SHP77 treated with DMSO at 0.1 percent for 48 hours (cell line): ENCODE results near the gene GOLGA3.
"Not testable (repeated sequence)": the region's sequence is repeated elsewhere in the genome, so short reads cannot be mapped to it uniquely, and the experiment has no call there.

Experiments
- DNase-seq: peaks from one replicate; lab custom pipeline; 2025; lab: John Stamatoyannopoulos, UW

The GOLGA3 gene

GRCh38 chr12:132779781-132780353 is 48.8 kb downstream of the GOLGA3 start:
- no peak for DNase-seq

GRCh38 chr12:132777614-132778013 is 51.1 kb downstream of the GOLGA3 start:
- no peak for DNase-seq

DNA sequence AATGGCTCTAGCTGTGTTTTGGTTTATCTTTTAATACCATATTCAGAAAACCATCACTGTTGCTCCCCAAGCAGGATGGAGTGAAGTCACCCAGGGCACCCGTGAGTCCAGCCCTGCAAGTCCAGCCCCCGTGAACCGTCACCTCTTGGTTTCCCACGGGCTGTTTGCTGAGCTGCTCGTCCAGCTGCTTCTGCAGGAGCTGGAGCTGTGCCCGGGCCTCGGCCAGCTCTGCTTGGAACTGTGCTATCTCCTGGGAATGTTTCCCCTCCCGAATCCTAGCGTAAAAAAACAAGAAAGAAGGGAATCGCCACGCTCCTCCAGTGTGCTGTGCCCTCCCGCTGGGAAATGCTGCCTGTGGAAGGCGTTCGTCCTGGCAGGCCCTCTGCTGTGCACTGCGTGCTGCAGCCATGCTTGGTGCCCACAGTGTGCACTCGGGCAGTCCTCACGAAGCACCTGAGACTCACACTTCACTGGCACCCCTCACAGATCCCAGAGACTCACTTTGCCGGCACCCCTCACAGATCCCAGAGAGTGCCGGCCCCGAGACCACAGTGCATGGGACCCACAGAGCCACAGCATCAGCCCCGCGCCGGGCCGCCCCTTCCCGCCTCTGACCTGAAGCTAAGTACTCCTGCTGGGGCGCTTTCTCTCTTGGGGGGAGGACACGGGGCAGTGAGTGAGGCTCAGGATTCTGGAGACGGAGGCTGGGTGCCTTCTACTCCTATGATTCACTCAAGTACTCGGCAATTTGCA is 51.7 kb downstream of the GOLGA3 start:
- no peak for DNase-seq

DNA sequence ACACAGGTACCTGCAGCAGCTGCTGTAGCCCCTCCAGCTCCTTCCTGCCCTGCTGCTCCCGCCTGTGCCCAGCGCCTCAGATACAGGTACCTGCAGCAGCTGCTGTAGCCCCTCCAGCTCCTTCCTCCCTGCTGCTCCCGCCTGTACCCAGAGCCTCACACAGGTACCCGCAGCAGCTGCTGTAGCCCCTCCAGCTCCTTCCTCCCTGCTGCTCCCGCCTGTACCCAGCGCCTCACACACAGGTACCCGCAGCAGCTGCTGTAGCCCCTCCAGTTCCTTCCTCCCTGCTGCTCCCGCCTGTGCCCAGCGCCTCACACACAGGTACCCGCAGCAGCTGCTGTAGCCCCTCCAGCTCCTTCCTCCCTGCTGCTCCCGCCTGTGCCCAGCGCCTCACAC is 52.4 kb downstream of the GOLGA3 start:
- DNase-seq: not testable (repeated sequence)

- no peak for DNase-seq
Observed at GRCh38 chr12:132775502-132776229, 53.0 kb downstream of the GOLGA3 start.

GRCh38 chr12:132774646-132775275 is 53.9 kb downstream of the GOLGA3 start:
- DNase-seq: no peak

- DNase-seq: no peak
Observed at GRCh38 chr12:132774159-132774558, 54.5 kb downstream of the GOLGA3 start.

GRCh38 chr12:132773077-132773955 is 55.4 kb downstream of the GOLGA3 start:
- DNase-seq: no peak

- DNase-seq: no peak
Observed at GRCh38 chr12:132772606-132773005, 56.1 kb downstream of the GOLGA3 start.

- no peak for DNase-seq
Observed at GRCh38 chr12:132771126-132771838, 57.4 kb downstream of the GOLGA3 start.

DNA sequence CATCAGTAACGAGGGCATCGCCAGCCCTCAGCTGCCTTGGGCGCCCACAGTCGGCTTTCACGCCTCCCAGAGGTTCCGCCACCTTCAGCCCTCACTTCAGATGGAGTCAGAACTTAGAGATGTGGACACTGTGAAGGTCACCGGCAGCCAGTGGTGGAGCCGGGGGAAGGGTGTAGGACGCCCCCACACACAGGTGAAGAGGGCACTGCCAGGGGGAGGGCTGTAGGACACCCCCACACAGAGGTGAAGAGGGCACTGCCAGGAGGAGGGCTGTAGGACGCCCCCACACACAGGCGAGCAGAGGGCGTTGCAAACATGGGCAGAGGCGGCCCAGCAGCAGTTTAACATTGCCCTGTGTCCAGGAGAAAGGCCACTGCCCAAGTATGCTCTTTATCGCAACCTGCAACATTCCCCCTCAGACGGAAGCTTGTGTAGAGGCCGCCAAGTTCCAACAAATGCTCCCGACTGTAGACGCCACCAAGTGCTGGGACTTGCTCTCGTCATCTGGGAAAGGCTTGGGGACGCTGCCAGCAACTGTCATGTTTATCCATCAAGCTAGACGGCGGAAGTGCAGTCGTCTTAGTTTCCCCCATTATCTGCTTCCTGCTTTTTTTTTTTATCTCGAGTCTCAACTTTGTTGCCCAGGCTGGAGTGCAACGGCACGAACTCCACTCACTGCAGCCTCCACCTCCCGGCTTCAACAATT is 62.1 kb downstream of the GOLGA3 start:
- no peak for DNase-seq

GRCh38 chr12:132765361-132765760 is 63.3 kb downstream of the GOLGA3 start:
- DNase-seq: no peak

DNA sequence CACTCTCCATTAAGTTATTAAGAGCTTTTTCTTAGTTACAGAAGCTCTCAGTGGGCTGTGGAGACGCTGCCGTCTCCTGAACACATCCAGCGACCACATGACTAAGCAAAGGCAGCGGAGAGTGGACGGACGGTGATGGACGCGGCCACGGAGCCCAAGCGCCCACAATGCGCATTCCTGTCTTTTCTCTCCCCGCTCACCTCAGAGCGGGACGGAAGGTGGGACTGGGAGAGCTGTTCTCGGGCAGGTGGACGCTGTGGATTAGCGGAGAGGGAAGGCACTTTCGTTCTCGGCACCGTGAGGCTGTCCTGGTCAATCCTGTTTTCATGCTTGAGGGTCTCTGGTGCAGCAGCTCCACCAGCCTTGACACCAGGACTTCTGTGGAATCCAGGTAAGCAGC is 64.4 kb downstream of the GOLGA3 start:
- DNase-seq: no peak

- DNase-seq: peak; percentile 21
Observed at GRCh38 chr12:132761921-132762583, 66.6 kb downstream of the GOLGA3 start.

DNA sequence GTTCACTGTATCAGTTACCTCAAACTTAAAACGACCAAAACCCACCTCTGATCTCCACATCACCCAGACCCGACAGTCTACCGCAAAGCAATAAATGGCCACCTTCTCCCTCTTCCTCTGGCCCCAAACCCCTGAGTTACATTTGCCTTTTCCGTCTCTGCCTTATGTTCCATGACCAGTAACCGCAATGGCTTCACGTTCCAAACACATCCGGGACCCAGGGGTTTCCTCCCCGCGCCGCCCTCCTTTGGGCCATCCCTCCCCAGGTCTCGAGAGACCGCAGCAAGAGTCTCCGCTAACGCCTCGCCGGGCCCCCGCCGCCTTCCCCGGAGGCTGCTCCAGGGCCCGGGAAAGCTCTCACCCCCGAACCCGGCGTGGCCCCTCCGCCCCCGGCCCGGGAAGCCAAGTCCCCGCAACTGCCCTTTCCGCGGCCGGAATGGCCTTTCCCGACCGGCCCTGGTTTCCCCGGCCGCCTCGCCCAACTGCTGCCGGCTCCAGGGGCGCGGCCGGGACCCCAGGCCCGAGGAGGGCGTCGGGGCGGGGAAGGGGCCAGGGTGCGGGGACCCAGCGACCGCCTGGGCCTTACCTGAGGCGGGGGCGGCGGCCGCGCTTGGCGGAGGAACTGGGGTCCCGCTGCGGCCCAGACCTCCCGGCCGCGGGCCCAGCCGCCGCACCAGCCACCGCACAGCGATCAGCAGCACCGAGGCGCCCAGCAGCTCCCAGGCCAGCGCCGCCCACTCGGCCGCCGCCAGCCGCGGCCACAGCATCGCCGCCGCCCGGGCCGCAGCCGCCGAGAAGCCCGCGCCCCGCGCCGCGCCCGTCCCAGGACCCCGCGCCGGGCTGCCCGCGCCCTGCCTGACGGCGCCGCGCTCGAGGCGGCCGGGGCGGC is 67.4 kb downstream of the GOLGA3 start, which contains the start of gene ANKLE2:
Gene ANKLE2, minus strand, starts transcription at position 801 of the 889 bp plus-strand sequence. Its CDS starts 34 bp downstream, at position 767.
- no peak for DNase-seq

DNA sequence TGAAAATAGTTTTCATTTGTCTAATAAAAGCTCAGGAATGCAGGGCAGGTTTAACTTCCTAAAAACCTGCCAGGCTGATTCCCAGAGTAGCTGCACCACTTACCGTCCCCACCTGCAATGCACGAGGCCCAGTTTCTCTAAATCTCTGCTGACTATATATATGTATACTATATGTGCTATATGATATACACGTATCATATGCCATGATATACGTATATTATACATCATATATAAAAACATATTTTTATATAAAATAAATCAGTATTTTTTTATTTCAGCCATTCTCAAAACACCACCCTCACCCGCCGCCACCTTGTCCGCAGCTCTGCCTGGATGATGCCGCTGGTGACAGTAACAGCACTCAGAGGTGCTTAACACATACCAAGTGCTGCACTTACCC is 69.3 kb downstream of the GOLGA3 start:
- no peak for DNase-seq

- not testable (repeated sequence) for DNase-seq
Observed at GRCh38 chr12:132758825-132759224, 69.8 kb downstream of the GOLGA3 start.

DNA sequence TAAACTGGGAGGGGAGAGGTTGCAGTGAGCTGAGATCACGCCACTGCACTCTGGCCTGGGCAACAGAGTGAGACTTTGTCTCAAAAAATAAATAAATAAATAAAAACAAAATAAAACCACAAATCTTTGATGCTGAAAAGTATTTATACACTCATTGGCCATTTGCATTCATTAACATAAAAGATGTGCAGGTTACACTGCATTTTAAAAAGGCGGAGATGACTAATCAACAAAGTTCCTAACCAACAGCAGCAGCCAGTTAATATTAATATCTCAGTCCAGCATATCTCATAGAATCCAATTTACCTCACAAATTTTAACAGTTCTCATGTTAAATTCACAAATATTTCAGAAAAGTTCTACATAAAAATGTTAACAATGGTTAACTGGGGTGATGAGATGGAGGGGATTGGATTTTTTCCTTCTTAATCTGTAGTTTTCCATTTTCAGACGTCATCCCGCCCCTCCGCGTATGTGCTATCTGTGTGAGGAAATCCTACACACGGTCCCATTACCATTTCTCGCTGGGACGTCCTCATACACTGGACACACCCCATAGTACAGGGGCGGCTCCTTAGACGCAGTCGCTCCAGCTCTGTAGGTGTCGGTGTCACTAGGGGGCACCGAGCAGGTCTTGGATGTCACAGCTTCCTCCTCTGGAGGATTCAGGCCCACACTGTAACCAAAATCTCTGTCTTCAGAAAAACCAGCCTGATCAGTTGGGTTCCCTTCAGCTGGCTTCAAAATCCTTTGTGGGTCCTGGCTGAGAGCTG is 74.3 kb downstream of the GOLGA3 start:
- no peak for DNase-seq
